HG03558 (cell line): ENCODE results near the gene PMF1.

Experiments used
- ATAC-seq: cut with Tn5 transposase; IDR thresholded peaks from one replicate; pipeline ENCODE4 v1.9.1; 2021; ENCODE audit warnings: moderate number of reproducible peaks; ENCODE audit not compliant: unreplicated experiment; ENCODE audit errors: extremely low read depth

The PMF1 gene

DNA sequence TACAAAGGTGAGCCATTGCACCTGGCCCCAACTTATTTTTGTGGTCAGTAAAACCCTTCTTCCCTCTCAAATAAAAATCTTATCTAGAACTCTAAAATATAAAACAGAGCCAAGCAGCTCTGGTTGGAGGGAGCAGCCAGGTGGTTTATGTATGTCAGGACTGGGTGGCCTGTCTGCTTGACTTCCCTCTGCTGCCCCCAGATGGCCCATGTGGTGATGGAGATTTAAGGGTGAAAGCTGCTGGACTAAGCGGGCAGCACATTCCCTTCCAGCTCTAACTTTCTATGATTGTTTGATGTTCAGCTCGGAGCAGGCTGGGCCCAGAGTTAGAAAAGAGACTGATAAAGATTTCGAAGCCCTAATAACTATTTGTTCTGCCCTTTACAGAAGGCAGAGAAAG is 47.0 kb downstream of the PMF1 start:
- ATAC-seq, result no peak

DNA sequence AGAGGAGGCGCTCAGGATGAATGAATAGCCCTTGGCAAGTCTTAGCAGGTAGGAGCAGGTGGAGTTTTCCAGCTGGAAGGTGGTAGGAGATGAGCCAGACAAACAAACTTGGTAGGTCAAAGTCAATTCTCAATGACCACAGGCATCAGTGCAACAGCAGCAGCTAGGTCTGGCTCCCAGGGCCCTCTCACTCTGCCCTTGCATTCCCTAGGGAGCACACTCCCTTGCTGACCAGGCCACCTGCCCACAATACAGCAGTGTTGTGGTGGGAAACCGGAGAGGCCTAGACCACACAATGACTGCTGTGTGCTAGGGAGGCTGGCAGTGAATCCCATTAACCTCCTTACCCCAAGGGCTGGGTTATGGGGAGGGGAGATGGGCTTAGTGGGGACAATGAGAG is 48.1 kb downstream of the PMF1 start:
- ATAC-seq, result no peak

DNA sequence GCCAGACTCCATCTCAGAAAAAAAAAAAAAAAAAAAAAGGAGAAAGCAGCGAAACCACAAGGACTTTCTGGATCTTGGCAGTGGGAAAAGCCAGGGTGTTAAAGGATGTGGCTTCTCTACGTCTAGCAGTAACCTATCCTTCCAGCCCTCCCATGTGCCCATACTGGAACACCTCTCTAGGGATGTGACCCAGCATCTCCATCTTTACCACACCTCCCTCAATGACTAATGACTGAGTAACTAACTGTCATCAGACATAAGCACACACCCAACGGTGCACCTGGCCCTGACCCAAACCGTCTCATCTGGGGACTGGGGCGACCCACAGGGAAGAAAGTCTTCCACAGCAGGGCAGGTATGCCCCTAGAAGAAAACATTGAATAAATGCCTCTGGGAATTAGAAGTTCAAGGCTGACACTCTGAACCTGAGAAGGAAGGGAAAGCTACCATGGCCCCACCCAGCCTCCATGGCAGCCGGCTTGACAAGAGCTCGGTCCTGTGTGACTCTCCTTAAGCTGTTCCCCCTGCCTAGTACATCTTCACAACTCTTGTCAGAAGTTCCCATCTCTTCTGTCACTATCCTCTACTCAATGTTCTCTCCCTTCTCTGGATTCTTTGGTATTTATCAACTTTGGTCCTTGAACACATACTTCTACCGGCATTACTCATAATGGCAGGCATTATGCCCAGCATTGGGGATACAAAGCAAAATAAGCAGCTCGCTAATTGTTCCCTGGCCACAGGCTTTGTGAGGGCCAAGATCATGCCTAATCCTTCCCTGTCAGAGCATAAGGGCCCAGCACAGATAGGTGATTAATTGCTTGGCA is 49.9 kb downstream of the PMF1 start:
- no peak for ATAC-seq

DNA sequence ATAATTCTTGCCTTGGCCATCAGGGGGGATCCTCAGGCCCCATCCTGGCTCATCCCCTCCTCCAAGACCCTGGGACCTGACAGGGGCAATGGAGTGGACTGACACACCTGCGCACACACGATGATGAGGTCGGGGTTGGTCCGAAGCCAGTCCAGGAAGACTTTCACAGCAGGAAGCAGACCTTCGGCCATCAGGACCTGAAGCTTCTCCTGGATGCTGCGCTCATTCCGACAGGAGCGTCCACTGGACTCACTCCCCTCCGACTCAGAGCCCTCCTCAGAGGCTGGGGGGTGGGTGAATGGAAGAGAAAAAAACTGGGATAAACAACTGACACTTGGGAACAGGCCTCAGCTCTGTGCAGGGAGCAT is 50.5 kb downstream of the PMF1 start:
- ATAC-seq, result no peak

DNA sequence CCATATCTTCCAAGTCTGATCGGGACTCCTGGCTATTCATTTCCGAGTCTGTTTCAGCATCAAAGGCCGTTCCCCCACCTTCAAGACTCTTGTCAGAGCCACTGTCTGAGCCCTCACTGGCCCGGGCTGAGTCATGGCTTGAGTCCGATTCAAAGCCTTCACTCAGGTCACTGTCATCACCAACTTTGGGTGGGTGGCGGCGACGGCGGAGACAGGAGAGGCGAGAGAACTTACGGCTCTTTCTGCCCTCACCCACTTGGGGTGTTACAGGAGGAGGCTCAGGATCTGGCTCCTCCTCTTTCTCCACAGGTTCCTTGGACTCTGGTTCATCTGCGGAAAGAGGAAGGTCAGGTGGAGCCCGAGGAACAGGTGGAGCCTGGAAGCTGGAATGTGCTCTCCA is 53.2 kb downstream of the PMF1 start:
- ATAC-seq, result no peak

DNA sequence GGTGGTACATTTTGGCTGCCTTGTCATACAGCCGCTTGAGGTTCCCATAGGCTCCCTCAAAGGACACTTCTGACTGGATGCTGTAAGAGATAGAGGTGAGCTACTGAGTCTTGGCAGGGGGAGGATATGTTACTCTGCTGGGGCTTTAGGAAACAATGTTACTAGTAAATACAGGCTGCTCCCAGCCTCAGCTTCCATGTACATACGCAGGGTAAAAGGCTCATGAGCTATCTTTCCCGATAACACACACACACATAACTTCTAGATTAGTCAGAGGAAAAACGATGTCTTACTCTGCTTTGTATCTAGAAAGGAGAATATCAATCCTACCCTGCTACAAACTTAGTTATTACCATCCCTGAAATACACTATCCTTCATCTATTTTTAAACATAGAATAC is 55.5 kb downstream of the PMF1 start:
- ATAC-seq, result no peak

DNA sequence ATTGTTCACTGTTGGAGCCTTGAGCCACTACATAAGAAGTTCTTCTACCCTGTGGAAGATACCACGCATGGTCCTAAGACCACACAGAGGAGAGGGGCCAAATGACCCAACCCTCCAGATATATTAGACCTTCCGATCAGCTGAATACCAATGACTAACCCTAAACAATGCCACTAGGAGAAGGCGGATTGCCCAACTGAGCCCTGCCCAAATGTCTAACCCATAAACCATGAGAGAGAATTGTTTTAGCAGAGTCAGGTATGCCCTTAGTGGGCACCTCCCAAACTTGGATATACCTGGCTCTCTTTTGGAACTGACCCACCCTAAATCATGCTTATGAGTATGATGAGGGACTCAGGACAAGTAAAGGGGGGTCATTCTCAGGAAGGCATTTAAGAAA is 57.5 kb downstream of the PMF1 start:
- ATAC-seq, result no peak

DNA sequence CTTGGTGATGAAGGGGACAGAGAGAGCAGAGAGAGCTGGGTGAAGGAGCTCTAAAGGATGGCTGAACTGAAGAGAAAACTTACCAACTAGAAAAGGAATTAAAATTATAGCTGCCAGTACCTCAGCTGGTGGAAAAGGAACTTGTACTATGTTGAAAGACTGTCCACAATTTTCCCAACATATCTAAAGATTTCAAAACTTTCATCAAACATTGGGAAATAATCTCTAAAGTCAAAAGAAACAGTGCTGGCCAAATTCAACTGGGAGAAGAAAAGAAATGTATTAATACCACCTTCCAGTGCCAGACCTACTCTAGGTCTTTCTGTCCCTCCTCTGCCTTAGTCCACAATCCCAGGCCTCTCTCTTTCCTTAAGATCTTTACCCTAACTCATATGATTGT is 63.7 kb downstream of the PMF1 start:
- no peak for ATAC-seq

DNA sequence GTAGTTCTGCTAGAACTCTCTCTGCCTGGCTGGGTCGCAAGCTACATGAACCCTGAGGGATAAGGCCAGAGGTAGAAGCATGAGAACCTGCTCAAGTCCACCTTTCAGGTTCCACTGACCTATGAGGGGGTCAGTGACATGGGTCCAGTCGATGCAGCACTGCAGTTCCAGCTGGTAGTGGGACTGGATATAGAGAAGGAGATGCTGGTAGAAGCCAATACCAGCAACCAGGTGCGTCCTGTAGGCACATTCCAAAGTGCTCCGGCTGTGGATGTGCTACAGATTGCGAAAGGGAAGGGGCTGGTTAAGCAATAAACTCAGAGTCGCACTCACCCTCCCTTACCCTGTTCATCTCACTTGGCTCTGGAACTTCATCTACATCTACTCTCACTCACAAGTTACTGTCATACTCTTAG is 64.2 kb downstream of the PMF1 start:
- ATAC-seq, result no peak

DNA sequence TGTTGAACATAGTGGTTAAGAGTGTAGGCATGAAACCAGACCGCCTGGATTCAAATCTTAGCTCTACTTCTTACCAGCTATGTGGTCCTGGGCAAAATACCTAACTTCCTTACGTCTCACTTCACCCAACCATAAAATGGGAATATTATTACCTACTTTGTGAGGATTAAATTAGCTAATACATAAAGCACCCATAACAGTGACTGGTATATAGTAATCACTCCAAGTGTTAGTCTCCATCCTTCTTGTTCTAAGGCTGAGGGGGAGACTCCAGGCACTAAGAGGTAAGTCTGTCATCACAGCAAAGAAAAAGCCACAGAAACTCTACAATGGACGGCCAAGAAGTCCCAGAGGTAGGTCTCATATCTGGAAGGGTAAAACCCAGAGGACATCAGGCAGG is 67.0 kb downstream of the PMF1 start:
- ATAC-seq, result no peak

DNA sequence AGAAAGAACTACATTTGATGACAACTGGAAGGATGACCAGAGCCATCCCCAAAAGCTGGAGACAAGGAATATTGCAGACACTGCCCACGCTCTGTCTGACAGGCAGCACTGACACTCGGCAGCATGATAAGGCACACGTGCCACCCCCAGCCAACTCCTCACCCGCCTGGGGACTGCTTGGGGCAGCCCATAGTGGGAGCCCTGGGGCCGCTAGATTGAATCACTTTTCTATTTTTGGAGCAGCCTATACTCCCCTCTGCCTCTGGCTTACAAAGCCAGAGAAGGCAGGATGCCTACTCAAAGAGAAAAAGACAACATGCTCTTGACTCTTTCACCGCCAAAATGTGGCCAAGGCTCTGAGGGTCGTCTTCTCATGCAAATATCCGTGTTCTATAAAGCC is 68.5 kb downstream of the PMF1 start:
- ATAC-seq, result peak; percentile 32

DNA sequence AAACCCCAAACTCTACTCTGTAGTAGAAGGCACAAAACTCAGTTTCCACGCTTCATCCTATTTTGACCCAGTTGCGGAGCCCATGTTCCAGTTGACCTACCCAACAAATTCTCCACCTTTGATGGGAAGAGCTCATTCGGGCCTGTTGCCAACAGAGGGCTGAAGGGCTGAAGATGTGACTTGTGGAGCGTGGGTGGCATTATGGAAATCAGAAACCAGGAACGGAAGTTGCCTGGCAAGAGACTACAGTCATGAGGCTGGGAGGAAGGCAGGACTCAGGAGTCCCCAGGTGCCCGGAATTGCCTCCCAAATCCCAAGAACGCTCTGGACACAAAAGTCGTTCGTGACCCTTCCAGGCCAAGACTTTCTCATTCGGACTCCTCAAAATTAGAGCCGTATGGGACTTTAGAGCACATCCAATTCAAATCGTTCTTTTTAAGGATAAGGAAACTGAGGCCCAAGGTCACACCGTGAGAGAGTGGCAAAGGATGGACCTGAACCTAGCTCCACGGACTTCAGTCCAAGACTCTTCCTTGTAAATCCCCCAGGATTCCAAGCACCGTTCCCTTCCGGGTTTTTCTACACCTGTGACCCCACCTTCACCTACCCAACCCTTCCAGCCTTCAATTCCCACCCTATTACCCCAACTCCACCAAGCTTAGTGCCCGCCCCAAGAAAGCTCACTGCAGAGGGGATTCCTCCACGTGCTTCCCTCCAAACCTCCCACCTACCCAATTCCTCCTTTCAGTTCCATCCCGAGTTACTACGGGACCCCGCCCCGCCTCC is 69.1 kb downstream of the PMF1 start:
- ATAC-seq, result no peak

DNA sequence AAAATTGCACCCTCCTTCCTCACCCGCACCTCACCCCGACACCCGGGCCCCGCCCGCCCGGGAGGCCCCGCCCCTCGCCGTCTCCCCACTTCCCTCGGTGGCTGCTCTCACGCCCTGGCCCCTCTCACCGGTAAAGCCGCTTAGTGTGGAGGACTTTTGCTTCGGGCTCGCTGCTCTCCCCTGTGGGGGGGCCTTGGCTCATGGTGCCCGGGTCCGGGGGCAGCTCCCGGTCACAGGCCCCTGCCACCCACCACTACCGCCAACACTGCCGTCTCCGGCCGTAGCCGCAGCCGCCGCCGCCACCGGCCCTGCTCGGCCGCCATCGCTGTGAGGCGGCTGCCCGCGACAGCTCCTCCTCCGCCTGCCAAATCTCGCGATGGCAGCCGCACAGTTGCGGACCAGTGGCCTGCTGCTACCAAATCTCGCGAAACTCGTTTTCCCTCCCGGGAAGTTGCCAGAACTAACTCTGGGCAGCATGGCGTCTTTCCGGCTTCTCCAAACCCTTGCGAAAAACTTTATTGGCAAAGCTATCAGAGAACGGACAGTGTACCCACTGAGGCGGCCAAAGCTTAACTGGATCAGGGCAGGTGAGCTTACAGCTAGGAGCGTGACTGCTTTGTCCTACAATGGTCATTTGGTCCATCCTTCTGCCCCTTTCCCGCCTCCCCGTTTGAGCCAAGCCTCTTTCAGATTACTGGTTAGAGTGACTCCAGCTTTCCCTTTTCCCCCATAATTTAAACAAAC is 69.8 kb downstream of the PMF1 start, which contains the start of gene SMG5:
Gene SMG5 (minus strand): TSS at position 347 of the 744 bp plus-strand sequence. CDS start 145 bp downstream, at position 202.
- ATAC-seq, result peak; percentile 71

DNA sequence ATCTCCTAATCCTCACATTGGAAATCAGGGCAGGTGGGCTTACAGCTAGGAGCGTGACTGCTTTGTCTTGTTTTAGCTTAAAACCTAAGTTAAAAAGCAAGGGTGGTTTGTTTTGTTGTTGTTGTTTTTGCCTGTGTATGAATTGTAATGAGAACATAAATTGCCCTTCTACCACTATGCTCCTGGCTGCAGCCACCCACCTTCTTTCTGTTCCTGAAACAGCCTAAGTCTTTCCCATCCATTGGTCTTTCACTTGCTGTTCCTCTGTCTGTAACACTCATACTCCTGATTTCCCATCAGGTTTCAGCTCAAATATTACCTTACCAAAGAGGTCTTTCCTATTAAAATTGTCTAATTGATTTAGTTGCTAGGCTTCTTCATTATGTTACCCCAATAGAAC is 70.7 kb downstream of the PMF1 start:
- no peak for ATAC-seq

DNA sequence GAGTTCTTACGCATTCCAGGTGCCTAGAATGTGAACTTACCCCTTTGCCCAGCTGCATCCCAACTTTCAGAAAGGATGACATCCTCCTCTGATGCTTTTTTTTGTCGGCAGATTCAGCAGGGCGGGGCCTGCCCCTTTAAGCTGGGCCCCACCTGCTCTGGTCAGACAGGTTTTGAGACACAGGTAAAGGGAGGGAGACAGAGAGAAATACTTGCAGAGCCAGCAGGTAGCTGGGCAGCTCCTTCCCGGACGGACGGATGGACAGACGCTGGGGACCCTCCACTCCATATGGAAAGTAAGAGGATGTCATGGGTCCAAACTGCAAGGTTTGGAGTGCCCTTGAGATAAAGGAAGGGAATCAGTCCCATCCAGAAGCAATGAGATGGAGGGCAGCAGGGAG is 71.3 kb downstream of the PMF1 start, which contains the start of gene TMEM79:
Gene TMEM79 (plus strand): TSS at position 214 of the 400 bp plus-strand sequence. CDS start 902 bp downstream, outside the sequence.
- no peak for ATAC-seq

DNA sequence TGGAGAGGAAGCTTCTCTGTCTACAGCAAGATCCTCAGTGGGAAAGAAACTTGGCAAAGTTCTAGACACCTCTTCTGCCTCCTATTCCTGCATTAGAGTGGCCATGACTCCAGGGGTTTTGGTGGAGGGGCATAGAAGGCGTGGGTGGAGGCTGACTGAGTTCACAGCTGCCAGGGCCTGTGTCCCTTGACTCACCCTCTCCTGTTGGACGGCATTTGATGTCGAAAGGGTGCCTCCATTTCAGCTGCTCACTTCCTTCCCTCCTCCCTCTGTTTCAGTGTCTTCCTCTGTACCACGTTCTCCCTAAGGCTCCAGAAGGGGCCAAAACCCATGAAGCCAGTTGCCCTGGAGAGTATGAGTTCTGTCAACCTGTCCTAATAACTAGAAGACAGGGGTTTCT is 72.0 kb downstream of the PMF1 start:
- ATAC-seq, result no peak

DNA sequence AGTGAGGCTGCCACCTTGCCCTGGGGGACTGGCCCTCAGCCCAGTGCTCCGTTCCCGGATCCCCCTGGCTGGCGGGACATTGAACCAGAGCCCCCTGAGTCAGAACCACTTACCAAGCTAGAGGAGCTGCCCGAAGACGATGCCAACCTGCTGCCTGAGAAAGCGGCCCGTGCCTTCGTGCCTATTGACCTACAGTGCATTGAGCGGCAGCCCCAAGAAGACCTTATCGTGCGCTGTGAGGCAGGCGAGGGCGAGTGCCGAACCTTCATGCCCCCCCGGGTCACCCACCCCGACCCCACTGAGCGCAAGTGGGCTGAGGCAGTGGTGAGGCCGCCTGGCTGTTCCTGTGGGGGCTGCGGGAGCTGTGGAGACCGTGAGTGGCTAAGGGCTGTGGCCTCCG is 72.6 kb downstream of the PMF1 start:
- no peak for ATAC-seq

DNA sequence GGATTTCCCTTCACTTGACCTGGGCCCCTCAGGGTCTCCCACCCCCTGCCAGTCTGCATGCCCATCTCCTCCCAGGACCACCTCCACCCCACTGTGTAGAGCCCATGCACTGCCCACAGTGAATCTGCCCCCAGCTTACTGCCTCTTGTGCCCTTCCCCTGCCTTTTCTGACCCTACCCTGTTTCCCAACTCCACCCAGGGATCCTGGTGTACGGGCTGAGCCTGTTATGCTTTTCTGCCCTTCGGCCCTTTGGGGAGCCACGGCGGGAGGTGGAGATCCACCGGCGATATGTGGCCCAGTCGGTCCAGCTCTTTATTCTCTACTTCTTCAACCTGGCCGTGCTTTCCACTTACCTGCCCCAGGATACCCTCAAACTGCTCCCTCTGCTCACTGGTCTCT is 73.3 kb downstream of the PMF1 start:
- ATAC-seq, result no peak
